ENCODE results near the gene HSPG2.

DNA sequence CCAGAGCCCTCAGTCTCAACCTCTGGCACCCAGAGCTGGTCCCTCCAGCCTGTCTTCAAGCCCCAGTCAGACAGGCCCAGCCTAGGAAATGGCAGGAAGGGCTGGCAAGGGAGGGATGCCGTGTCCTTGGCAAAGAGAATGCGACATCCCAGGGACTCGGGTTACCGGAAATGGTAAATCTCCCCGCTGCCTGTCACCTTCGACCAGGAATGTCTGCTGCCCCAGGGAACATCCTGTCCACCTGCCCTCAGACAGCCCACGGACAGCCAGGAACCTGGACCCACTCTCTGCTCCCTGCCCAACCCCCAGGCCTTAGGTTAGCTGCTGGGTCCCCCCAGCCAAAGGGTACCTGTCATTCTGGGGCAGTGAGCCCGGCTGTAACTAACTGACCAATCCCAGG lies 23.9 kb downstream of the HSPG2 start:
- TF ChIP-seq GABPA (IDR thresholded peaks at IDR 0.05; ENCODE audit: low read depth), result no peak
- TF ChIP-seq, protein P1, sequence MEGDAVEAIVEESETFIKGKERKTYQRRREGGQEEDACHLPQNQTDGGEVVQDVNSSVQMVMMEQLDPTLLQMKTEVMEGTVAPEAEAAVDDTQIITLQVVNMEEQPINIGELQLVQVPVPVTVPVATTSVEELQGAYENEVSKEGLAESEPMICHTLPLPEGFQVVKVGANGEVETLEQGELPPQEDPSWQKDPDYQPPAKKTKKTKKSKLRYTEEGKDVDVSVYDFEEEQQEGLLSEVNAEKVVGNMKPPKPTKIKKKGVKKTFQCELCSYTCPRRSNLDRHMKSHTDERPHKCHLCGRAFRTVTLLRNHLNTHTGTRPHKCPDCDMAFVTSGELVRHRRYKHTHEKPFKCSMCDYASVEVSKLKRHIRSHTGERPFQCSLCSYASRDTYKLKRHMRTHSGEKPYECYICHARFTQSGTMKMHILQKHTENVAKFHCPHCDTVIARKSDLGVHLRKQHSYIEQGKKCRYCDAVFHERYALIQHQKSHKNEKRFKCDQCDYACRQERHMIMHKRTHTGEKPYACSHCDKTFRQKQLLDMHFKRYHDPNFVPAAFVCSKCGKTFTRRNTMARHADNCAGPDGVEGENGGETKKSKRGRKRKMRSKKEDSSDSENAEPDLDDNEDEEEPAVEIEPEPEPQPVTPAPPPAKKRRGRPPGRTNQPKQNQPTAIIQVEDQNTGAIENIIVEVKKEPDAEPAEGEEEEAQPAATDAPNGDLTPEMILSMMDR (IDR thresholded peaks at IDR 0.05; ENCODE audit: insufficient read depth, low read length), result no peak
